Suppressor macrophage treated with lipopolysaccharide for 4 hours (primary cell): ENCODE measurements around the gene SDK1.

Experiments
- DNase-seq: peaks from one replicate; pipeline ENCODE4 v3.0.0-alpha.2; 2020

Gene SDK1

DNA sequence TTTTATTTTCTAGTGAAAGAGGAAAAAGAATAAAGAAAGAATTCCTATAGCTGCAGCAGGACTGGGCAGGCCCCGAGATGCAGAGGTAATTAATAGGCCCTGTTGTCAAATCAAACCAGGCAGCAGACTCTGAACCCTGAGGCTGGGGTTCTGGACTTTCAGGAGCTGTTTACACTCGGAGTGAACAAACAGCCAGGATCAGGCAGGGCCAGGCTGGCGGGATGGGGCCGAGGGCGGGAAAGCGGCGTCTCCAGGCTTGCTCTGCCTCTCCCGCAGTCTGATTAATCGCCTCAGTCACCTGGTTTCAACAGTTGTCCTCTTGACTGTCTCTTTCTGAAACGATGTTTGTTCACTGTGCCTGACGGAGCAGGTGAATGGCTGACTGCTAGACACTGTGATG, 705.6 kb downstream of the SDK1 start:
- DNase-seq, result no peak

DNA sequence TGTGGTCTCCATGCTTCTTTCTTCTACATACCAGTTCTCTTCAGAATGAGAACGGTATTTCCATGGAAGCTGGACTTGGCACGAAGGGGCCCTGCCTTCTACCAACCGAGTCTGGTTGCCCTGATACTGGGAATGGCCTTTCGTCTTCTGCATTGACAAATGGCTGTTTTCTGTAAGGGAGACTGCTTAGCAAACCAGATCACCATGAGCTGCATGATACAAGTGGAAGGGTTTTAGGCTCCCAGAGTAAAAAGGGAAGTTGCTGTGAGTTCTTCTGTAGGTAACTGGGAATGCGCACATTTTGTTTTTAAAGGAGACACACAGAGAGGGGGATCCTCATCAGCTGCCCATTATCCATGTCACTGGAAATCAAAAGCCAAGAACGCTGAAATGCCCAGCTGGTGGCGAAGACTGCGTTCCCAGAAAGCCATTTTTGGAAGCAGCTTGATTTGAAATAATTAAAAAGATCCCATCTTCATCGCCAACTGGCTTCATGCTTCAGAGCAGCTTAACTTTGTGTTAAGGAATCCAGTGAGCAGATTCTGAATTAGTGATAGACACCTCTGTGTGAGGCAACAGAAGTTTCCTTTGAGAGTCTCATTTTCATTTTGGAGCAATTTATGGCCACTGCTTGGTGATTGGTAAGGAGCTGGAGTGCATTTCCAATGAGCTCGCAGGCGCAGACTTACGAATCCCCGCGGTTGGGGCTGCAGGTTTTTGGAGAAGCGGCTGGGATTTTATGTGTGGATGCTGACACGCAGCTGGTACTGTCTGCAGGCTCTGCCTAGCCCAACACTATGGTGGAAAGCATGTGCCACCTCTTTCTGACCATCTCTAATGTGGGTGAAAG, 708.4 kb downstream of the SDK1 start:
- DNase-seq, result no peak

GRCh38 chr7:4010061-4010605, 709.1 kb downstream of the SDK1 start:
- DNase-seq, result no peak

- no peak for DNase-seq
These were observed 710.0 kb downstream of the SDK1 start for GRCh38 chr7:4010923-4011656.

DNA sequence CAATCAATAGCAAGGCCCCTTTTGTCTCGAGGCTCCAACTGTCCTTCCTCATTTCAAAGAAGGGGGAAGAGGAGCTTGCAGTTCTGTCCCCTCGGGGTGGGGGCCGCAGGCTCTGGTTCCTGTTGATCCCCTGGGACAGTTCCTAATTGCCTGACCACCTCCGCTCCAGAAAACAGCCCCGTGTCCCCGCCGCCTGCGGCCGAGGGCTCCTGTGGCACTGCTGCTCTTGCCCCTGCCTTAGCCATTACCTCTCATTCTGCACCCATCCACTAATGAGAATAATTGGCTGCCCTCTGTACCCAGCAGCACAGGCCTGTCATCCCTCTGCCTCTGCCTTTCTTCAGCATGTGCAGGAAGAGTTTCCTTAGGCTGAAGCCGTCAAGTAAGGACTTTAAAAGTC, 712.7 kb downstream of the SDK1 start:
- DNase-seq, result no peak

DNA sequence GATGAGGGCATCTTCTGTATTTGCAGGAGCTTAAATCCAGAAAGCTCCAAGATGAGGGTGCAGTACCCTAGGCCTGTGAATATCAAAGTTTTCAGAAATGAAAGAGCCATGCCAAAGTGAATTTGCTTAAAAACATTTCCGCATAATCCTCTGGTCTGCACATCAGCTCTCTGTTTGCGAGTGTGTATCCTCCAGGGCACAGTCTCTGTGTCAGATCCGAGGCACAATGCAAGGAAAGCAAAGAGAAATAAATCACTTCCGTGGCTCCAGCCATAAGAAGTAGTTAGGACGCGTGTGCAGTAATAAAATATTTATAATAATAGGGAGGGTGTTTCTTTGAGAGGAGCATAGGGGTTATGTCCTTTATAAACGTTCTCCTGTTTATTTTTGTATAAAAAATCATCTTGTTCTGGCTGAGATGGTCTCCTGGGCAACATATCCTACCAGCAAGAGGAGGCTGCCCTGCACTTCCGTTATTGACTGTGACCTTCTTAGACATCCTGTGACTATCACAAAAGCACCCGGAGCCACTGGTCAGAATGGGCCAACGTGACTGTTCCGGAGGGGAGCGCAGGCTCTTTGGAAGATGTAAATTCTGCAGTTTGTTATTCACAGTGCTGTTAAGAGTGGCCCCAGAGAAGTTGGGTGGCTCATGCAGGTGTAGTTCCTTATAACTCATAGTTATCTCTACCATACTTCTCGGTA, 713.4 kb downstream of the SDK1 start:
- DNase-seq, result no peak

DNA sequence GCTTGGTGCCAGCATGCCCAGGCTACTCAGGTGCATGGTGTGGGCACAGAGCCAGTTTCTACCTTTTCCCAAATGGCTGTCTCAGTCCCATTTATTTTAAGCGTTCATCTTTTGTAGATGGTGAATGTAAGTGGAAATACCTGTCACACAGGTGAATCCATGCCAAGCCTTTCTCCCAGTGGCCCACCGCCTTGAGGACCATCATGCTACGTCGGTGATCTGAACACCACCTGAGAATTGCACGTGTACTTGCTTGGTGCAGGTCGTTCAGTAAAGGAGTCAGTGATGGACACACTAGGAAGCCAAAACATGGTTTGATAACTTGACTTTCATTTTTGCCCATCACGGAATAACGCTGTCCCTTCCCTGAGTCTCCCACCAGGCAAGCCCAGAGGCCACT, 714.3 kb downstream of the SDK1 start:
- no peak for DNase-seq

GRCh38 chr7:4015996-4016395, 714.9 kb downstream of the SDK1 start:
- no peak for DNase-seq

- no peak for DNase-seq
These were observed 716.0 kb downstream of the SDK1 start for GRCh38 chr7:4017081-4017480.

DNA sequence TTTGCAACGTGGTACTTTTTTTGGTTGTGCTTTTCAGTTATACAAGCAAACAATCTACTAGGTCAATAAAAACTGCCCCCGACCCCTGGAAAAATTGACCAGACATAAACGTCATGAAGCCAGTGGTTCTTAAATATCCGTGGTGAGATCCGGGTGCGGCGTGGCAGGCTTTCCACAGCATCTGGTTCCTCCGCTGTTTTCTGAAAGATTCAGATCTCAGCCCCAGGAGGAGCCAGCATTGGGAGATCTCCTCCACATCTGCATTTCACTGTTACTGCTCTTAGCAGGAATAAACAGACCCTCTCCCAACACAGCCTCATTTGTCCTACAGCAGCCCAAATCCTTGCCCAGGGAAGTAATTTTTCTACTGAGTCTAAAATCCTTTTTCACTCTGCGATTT, 716.7 kb downstream of the SDK1 start:
- DNase-seq, result no peak

DNA sequence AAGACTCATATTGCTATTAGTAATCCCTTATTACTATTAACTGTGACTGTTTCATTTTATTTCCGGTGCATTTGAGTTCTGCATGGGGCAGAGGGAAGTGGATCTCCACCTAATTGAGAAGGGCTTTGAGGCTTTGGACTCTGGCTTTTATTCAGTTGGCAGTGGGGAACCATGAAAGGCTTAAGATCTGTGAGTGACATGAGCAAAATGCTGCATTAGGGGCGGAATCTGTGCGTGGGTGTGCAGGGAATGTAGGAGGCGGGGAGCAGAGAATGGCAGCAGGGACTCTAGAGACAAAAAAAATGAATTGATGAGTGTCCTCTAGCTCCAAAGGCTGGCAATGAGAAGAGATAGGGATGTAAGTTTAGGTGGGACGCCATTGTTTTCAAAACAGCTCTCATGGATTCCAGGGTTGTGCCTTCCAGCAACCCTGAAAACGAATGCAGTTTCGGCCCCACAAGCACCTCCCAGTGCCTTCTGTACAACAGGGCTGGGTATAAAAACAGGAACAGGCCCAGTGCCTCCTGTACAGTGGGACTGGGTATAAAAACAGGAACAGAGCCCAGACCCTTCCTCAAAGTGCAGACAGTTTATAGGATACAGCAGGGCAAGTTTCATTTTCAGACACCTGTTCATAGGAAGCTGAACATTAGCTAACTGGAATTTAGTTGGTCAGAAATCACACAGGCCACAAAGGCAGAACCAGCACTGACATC, 717.7 kb downstream of the SDK1 start:
- DNase-seq, result no peak

DNA sequence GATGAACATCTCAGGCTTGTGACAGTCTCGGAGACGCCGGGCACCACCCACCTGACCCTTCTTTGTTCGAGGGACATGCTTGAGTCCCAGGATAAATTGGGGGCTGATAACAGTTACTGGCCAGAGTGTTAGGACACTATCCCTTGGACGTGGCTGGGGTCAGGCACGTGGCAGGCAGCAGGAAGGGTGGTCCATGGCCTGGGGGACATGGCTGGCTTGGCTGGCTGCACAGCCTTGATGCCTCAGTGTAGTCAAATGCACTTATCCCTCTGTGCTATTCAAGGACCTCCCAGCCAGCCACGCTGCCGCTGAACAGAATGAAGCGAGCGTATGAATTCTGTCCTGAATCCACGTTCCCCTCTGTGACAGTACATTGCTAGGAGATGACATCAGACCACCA, 719.0 kb downstream of the SDK1 start:
- no peak for DNase-seq

GRCh38 chr7:4021413-4021812, 720.4 kb downstream of the SDK1 start:
- DNase-seq, result no peak

DNA sequence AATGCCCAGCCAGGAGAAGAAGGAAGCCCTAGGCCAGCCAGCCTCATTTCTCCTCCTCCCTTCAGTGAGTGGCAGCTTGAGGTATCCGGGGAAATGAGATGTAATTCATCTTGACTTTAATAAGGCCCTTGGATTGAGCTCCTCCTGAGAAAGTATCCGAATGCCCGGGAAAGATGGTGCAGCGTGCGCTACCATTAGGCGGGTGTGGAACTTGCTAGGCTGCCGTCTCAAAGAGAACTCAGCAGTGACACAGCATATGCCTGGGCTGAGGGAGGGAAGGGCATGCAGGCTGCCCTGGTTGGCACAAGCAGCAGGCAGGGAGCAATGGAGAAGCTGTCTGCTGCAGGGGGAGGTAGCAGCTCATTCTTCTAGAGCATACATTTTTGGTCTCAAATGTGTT, 721.2 kb downstream of the SDK1 start:
- DNase-seq, result no peak

DNA sequence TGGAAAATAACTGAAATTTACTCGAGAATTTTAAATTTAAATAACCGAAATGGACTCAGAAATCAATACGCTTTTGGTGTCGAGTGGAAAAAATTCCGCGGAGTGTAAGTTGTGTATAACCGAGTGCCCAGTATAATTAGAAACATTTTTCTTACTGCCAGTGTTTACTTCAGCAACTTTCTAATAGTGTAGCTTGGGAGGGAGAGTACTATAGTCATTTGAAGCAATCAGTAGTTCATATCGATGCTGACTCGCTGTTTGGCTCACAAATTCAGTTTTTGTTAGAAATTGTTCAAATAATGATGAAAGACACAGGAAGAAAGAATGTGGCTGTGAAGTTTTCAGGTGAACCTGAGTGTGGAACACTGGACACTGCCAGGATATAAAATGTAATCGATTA, 722.5 kb downstream of the SDK1 start:
- no peak for DNase-seq

- no peak for DNase-seq
These were observed 723.1 kb downstream of the SDK1 start for GRCh38 chr7:4024133-4024532.

DNA sequence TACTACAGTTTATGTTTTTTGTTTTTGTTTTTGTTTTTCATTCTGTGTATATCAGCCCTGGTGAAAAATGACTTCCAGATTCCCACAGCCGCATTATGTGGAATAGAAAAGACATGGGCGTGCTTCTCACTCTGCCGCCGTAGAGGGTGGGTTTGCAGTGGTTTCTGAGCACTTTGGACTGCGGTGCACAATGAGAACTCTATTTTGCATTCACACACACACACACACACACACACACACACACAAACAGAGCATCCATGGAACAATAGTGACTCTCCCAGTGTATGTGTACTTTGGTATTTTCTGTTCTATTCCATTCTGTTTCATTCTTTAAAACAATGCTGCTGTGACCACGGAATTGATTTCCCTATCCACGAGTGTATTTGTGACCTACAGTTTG, 723.8 kb downstream of the SDK1 start:
- DNase-seq, result no peak

DNA sequence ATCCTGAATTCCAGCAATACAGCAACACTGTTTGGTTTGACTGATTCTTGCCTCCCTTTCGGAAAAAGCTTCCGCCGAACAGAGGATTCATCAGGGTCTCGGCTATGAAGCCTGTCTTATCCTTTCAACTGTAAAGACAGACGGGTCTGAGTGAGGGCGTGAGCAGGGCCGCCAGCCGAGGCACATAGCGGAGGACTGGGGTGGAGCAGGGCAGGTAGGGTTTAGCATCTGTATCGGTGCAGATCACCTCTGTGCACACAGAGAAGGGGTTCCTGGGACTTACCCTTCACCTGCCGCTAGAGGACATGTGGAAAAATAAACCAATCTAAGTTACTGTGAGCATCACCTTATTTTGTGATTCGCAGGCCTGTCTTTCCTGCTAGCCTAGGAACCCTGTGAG, 724.2 kb downstream of the SDK1 start:
- DNase-seq, result no peak

- no peak for DNase-seq
These were observed 724.9 kb downstream of the SDK1 start for GRCh38 chr7:4025694-4026615.

DNA sequence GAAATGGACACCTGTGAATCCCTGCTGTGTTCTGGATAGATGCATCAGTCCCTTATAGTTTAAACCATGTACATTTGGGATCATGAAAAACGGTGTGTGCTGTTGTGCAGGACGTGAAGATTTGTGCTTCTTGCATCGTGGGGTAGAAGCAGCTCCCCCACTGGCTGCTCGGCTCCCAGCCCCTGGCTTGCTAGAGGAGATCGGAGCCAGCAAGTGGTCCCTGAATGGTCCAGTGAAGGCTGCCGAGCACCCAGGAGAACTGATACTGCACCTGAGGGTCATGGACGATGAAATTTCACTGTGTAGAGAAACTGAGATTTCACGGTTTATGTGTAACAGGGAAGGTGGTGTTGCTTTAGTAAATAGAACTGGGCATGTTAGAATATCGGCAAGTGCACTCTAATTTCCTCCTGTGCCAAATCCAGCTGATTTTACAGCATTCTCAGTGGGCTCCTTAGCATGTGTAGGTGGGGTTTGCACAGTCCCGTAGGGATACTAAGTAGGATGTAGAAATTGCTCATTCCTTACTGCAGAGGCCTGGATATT, 726.0 kb downstream of the SDK1 start:
- DNase-seq, result no peak

GRCh38 chr7:4028221-4028620, 727.2 kb downstream of the SDK1 start:
- no peak for DNase-seq
